Left lung (tissue), 14 donors: ENCODE data around the gene CTSF. TPM values are rescaled to one million over a fixed set of nuclear protein-coding genes. Genes with fewer than 3 reads are reported as not detected.

Experiments used
- ATAC-seq: fragments of 200-7000 bp; cut with Tn5 transposase; one replicate; pipeline ENCODE4 v1.9.1; 2020; ENCODE audit warnings: moderate library complexity
- DNase-seq, 4 donors: peaks; one replicate each; pipeline ENCODE4 v3.0.0-alpha.2; 2013 to 2020
- H3K27ac ChIP-seq, 2 donors: fragments of 200-600 bp; sonication (generic) in 1 of 2; one replicate each; pipeline versions ENCODE4 v1.5.0 to v1.8.0; 2020 to 2021
- H3K27me3 ChIP-seq, 2 donors: fragments of 200-600 bp; sonication (generic) in 1 of 2; one replicate each; pipeline versions ENCODE4 v1.5.0 to v1.8.0; 2020 to 2021
- H3K36me3 ChIP-seq, 2 donors: fragments of 200-600 bp; sonication (generic) in 1 of 2; one replicate each; pipeline versions ENCODE4 v1.5.0 to v1.8.0; 2020 to 2021
- H3K4me1 ChIP-seq, 2 donors: fragments of 200-600 bp; one replicate each; pipeline ENCODE4 v1.8.0; 2021
- H3K4me3 ChIP-seq, 2 donors: fragments of 200-600 bp; sonication (generic) in 1 of 2; one replicate each; pipeline versions ENCODE4 v1.5.0 to v1.8.0; 2020 to 2021; ENCODE audit warnings: mild to moderate bottlenecking in 1 of 2
- H3K9me3 ChIP-seq, 2 donors: fragments of 200-600 bp; sonication (generic) in 1 of 2; one replicate each; pipeline versions ENCODE4 v1.5.0 to v1.8.0; 2020 to 2021
- intact Hi-C, 2 donors: fragments of 100-400 bp; cut with DNase I; formaldehyde crosslinking; loops; one replicate each; pipeline versions ENCODE4 v1.11.2 to v1.14.2; 2022
- long read RNA-seq, 12 donors: library from polyadenylated mRNA in 2 of 12; unstranded in 2 of 12; transcript quantifications; one replicate each; pipeline ENCODE4 v2.0.0 and lab custom pipeline, GENCODE V29; 2019 to 2026
- polyA plus RNA-seq, 6 donors: library from polyadenylated mRNA; unstranded; fragments of 120-200 nt; gene quantifications; one replicate each; pipeline ENCODE4 v1.2.1, GENCODE V29; 2013; ENCODE audit not compliant: insufficient read length in 6 of 6
- total RNA-seq, 2 donors: library from RNA; stranded (reverse); fragmentation: NEBNext Ultra II Directional; extraction: Animal tissue kit (Norgen Biotek cat#: 25700); gene quantifications; one replicate each; pipeline ENCODE4 v1.2.1, GENCODE V29; 2021
- TF ChIP-seq, protein P1 (sequence below), 2 donors: fragments of 200-600 bp; sonication (generic) in 1 of 2; IDR thresholded peaks; one replicate each; pipeline versions ENCODE4 v1.5.0 to v1.8.0; 2021; ENCODE audit warnings: antibody characterized with exemption in 2 of 2
- donor health status: DM: no; HTN: yes; CAD: no.
- donor health status: DM: no; HTN: no; CAD: no.

CTSF gene
- total RNA-seq (10 to 100 TPM; 10.8 to 23.3 TPM), polyA plus RNA-seq (10 to 100 TPM; 37.1 to 56.9 (median 47.2) TPM)
- long read RNA-seq, donor 1, transcript CTSF-201 (13 exons, 2,035 nt) = major isoform, 17 of 37 reads
- long read RNA-seq, donor 1, partial matches to known transcripts = 20 of 37 reads
- long read RNA-seq, donor 1, other reads (novel, unspliced or antisense) = 0 of 37 reads
- long read RNA-seq, donor 2, transcript CTSF-201 (13 exons, 2,035 nt) = major isoform, 16 of 17 reads
- long read RNA-seq, donor 2, partial matches to known transcripts = 0 of 17 reads
- long read RNA-seq, donor 2, other reads (novel, unspliced or antisense) = 0 of 17 reads
- long read RNA-seq, donor 3, transcript CTSF-201 (13 exons, 2,035 nt) = major isoform, 15 of 23 reads
- long read RNA-seq, donor 3, partial matches to known transcripts = 5 of 23 reads
- long read RNA-seq, donor 3, other reads (novel, unspliced or antisense) = 0 of 23 reads
- long read RNA-seq, donor 4, transcript CTSF-201 (13 exons, 2,035 nt) = major isoform, 26 of 35 reads
- long read RNA-seq, donor 4, partial matches to known transcripts = 3 of 35 reads
- long read RNA-seq, donor 4, other reads (novel, unspliced or antisense) = 6 of 35 reads
- long read RNA-seq, donor 5, transcript CTSF-201 (13 exons, 2,035 nt) = major isoform, 18 of 46 reads
- long read RNA-seq, donor 5, partial matches to known transcripts = 25 of 46 reads
- long read RNA-seq, donor 5, other reads (novel, unspliced or antisense) = 0 of 46 reads
- long read RNA-seq, donor 6, transcript CTSF-201 (13 exons, 2,035 nt) = major isoform, 18 of 33 reads
- long read RNA-seq, donor 6, partial matches to known transcripts = 15 of 33 reads
- long read RNA-seq, donor 6, other reads (novel, unspliced or antisense) = 0 of 33 reads
- long read RNA-seq, donor 7, transcript CTSF-201 (13 exons, 2,035 nt) = major isoform, 9 of 21 reads
- long read RNA-seq, donor 7, partial matches to known transcripts = 10 of 21 reads
- long read RNA-seq, donor 7, other reads (novel, unspliced or antisense) = 0 of 21 reads
- long read RNA-seq, donor 8, transcript CTSF-201 (13 exons, 2,035 nt) = major isoform, 5 of 17 reads
- long read RNA-seq, donor 8, partial matches to known transcripts = 12 of 17 reads
- long read RNA-seq, donor 8, other reads (novel, unspliced or antisense) = 0 of 17 reads
- long read RNA-seq, donor 9 = 0 reads
- long read RNA-seq, donor 10, transcript CTSF-201 (13 exons, 2,035 nt) = major isoform, 15 of 15 reads
- long read RNA-seq, donor 10, partial matches to known transcripts = 0 of 15 reads
- long read RNA-seq, donor 10, other reads (novel, unspliced or antisense) = 0 of 15 reads
- long read RNA-seq, donor 11, transcript CTSF-201 (13 exons, 2,035 nt) = major isoform, 22 of 39 reads
- long read RNA-seq, donor 11, partial matches to known transcripts = 17 of 39 reads
- long read RNA-seq, donor 11, other reads (novel, unspliced or antisense) = 0 of 39 reads
- long read RNA-seq, donor 12, transcript CTSF-201 (13 exons, 2,035 nt) = major isoform, 16 of 22 reads
- long read RNA-seq, donor 12, partial matches to known transcripts = 6 of 22 reads
- long read RNA-seq, donor 12, other reads (novel, unspliced or antisense) = 0 of 22 reads

DNA sequence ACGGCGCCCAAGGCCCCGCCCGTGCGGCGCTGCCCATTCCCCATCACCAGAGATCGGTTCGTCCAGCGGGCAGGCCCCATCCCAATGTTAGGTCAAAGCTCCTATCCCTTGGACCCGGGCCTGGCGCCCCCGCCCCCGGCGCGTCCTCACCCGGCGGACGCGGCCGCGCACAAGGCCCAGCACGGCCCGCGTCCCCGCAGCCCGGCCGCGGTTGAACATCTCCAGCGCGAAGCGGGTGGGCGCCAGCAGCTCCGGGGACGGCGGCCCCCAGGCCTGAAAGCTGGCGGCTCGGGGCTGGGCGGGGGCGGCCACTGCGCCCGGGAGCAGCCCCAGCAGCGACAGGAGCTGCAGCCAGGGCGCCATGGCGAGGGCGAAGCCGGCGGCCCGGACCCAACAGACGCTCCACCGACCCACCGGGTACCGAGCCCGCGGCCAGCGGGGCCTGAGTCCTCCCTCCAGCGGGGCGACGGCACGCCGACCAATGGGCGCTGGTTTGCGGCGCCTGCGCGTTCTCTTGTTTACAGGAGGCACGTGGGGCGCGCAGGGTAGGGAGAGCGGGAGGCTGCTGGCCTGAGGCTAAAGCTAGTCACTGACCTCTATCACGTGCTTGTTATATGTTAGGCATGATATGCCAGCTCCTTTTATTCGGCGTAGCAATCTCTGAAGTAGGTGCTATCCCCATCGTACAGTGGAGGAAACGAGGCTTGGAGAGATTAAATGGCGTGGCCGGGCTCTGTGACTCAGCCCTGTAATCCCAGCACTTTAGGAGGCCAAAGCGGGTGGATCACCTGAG, at the start of gene CTSF:
CTSF (minus strand) TSS at position 483 of the 793 bp plus-strand sequence; CDS start at position 363, 120 bp downstream.
- DNase-seq = peak; percentile 64 to 96 (median 83)
- Histone ChIP-seq H3K9me3 (no peaks in the 10 kb centered on the region), H3K27ac (no peak within 1 kb of the TSS), H3K4me1 (peaks cover 0 to 15% of the 10 kb centered on the region in 2 donors), H3K36me3 (no peaks in the 10 kb centered on the region), H3K27me3 (peaks cover 0 to 24% of the 10 kb centered on the region in 2 donors), H3K4me3 (peak within 1 kb of the TSS; percentile 57 to 60)
- TF ChIP-seq, protein P1, sequence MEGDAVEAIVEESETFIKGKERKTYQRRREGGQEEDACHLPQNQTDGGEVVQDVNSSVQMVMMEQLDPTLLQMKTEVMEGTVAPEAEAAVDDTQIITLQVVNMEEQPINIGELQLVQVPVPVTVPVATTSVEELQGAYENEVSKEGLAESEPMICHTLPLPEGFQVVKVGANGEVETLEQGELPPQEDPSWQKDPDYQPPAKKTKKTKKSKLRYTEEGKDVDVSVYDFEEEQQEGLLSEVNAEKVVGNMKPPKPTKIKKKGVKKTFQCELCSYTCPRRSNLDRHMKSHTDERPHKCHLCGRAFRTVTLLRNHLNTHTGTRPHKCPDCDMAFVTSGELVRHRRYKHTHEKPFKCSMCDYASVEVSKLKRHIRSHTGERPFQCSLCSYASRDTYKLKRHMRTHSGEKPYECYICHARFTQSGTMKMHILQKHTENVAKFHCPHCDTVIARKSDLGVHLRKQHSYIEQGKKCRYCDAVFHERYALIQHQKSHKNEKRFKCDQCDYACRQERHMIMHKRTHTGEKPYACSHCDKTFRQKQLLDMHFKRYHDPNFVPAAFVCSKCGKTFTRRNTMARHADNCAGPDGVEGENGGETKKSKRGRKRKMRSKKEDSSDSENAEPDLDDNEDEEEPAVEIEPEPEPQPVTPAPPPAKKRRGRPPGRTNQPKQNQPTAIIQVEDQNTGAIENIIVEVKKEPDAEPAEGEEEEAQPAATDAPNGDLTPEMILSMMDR (IDR thresholded peaks at IDR 0.05) = no peak
- peak; percentile 98 for ATAC-seq
- intact Hi-C loops = no loop called here

- H3K4me3 ChIP-seq = peak overlapping the region; percentile 86 to 90
- peak; percentile 61 for ATAC-seq
Measured at GRCh38 chr11:66617155-66617834, 48.9 kb upstream of the CTSF start.

DNA sequence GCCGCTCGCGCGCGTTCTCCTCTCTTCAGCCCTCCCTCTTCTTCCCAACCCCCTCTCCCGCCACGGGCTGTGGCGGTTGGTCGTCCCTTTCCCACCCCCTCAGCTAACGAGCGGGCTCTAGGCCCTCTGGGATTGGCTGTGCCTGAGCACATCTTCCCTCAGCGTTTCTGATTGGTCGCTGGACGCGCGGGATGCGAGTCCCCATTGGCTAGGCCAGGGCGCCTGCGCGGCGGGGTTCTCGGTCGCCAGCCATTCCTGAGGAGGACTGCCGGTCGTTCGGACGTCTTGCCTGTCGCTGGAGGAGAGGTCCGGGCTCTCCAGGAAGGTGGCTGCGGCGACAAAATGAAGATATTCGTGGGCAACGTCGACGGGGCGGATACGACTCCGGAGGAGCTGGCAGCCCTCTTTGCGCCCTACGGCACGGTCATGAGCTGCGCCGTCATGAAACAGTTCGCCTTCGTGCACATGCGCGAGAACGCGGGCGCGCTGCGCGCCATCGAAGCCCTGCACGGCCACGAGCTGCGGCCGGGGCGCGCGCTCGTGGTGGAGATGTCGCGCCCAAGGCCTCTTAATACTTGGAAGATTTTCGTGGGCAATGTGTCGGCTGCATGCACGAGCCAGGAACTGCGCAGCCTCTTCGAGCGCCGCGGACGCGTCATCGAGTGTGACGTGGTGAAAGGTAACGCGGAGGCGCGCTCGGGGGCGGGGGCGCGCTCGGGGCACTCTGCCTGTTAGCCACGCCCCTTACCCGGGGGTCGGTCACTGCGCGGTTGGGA, 48.2 kb upstream of the CTSF start, which contains the start of gene RBM14:
RBM14 (plus strand) TSS at position 252 of the 776 bp plus-strand sequence; CDS start at position 343, 91 bp downstream.
- H3K36me3 ChIP-seq = peaks cover 0 to 2% of the 10 kb centered on the region in 2 donors
- H3K27ac ChIP-seq = peak within 1 kb of the TSS; percentile 93 to 98
- TF ChIP-seq, protein P1 (IDR thresholded peaks at IDR 0.05) = no peak
- ATAC-seq (peak; percentile 95), DNase-seq (peak; percentile 98 to 100 (median 98))
- H3K27me3 ChIP-seq = no peaks in the 10 kb centered on the region
- intact Hi-C loops = no loop called here
- no peaks in the 10 kb centered on the region for H3K9me3 ChIP-seq
- H3K4me1 ChIP-seq = peaks cover 10 to 50% of the 10 kb centered on the region in 2 donors
- H3K4me3 ChIP-seq = peak within 1 kb of the TSS; percentile 86 to 90

More at GRCh38 chr11:66617155-66617834, 48.9 kb upstream of the CTSF start:
- peaks cover 10 to 58% of the 10 kb centered on the region in 2 donors for H3K4me1 ChIP-seq
- H3K27ac ChIP-seq = peak overlapping the region; percentile 93 to 98
- intact Hi-C loops = no loop called here
- no peaks in the 10 kb centered on the region for H3K27me3 ChIP-seq
- TF ChIP-seq, protein P1 (IDR thresholded peaks at IDR 0.05) = no peak
- H3K36me3 ChIP-seq = peaks cover 0 to 8% of the 10 kb centered on the region in 2 donors
- H3K9me3 ChIP-seq = no peaks in the 10 kb centered on the region
- DNase-seq = peak in 2 of 4 donors; percentile 86 to 93
